Measurements from ENCODE around the gene SLC7A7. TPM values are rescaled to one million over a fixed set of nuclear protein-coding genes. Genes with fewer than 3 reads are reported as not detected.
"Not testable (repeated sequence)": the region's sequence is repeated elsewhere in the genome, so short reads cannot be mapped to it uniquely, and the experiment has no call there.

SLC7A7 gene
- total and polyA plus RNA-seq, 2 of the 13 experiments (the other 11 are each of a cell fraction or from before 2014, with no cell fraction given), result 0.13 to 0.63 TPM

DNA sequence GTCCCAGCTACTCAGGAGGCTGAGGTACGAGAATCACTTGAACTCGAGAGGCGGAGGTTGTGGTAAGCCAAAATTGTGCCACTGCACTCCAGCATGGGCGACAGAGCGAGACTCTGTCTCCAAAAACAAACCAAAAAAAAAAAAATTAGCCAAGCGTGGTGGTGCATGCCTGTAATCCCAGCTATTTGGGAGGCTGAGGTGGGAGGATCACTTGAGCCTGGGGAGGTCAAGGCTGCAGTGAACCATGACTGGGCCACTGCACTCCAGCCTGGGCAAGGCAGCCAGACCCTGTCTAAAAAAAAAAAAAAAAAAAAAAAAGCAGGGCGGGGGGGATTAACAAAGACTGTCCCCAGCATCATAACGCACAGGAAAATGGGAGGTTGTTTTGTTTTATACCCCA, 38.4 kb downstream of the SLC7A7 start:
- intact Hi-C loops (cut with micrococcal nuclease; ENCODE audit: unreplicated experiment), result loop anchor here (1.0 to 2.0 kb wide), 4 partner anchors 42 to 123 kb away; partner anchors contain the start of gene MRPL52
- H3K79me2 ChIP-seq (ENCODE audit: insufficient read depth, low read length); DNase-seq (ENCODE audit: low spot score); H3K36me3 ChIP-seq (replicated peaks in 1 of 2; ENCODE audit: control insufficient read depth in 1 of 2, insufficient read depth in 2 of 2, low read length in 2 of 2); H3K27me3 ChIP-seq (ENCODE audit: control insufficient read depth in 1 of 2, insufficient read depth in 2 of 2, low read length in 2 of 2); H4K20me1 ChIP-seq (ENCODE audit: insufficient read depth, low read length); H2AFZ ChIP-seq (ENCODE audit: low read length); H3K9me3 ChIP-seq (ENCODE audit: low read length); POLR2A ChIA-PET; H3K4me2 ChIP-seq (ENCODE audit: low read depth, low read length); ATAC-seq; BruUV-seq (replicated peaks); H3K4me3 ChIP-seq (replicated peaks in 1 of 3; ENCODE audit: insufficient read depth in 1 of 3, low read depth in 2 of 3, low read length in 3 of 3); H3K9ac ChIP-seq (ENCODE audit: insufficient read depth, low read depth, low read length); FAIRE-seq; H3K27ac ChIP-seq (ENCODE audit: extremely low read length, insufficient read depth, low read length): not testable (repeated sequence)
- in situ Hi-C loops (cut with HindIII; ENCODE audit: extremely low pct_ligation_motif_present, low pct_unique_long_range_greater_than_20kb), result loop anchor here (10.0 kb wide), 1 partner anchor 78 kb away; no protein-coding TSS in a partner anchor
- WGBS (ENCODE audit: low lambda C conversion rate), result 89% methylated on average over 8 of the region's 8 CpGs
- peaks cover 19% of the 10 kb centered on the region for H3K4me1 ChIP-seq (ENCODE audit: insufficient read depth, low read length)
- TF ChIP-seq ZNF350 (CRISPR knock-in tag; IDR thresholded peaks at IDR 0.05; ENCODE audit: borderline replicate concordance, low read depth) (0 out of 2 replicates have a peak, but pooled peaks have one; percentile 21), ZNF33A (CRISPR knock-in tag; IDR thresholded peaks at IDR 0.05; ENCODE audit: borderline replicate concordance) (0 out of 2 replicates have a peak, but pooled peaks have one; percentile 65)
- CTCF ChIA-PET (ENCODE audit: low intra/inter-chr PET ratio, low total read pairs), result interaction anchor here (1.1 to 5.1 kb wide), 7 partner anchors 42 to 220 kb away, joined by 3 to 123 read pairs (median 9); no protein-coding TSS in a partner anchor

DNA sequence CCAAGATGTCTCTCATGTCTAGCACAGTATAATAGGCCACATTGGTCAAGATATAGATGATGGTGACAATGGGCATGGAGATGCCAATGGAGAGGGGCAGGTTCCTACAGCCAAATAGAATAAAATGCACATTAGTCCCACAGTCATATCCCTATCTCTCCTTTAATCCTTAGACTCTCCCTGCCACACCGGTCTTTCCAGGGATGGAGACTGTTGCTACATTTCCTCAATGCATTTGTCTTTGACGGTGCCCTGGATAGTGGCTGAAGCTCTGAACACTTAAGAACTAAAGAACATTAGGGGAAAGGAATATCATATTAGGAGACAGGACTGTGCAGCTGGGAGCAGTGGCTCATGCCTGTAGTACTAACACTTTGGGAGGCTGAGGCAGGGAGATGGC, 39.0 kb downstream of the SLC7A7 start:
- no TSS peak for BruUV-seq (replicated peaks)
- Histone ChIP-seq H3K27me3 (ENCODE audit: control insufficient read depth in 1 of 2, insufficient read depth in 2 of 2, low read length in 2 of 2) (no peaks in the 10 kb centered on the region), H3K4me2 (ENCODE audit: low read depth, low read length) (no peak overlapping the region), H2AFZ (ENCODE audit: low read length) (no peak overlapping the region), H3K4me1 (ENCODE audit: insufficient read depth, low read length) (peaks cover 19% of the 10 kb centered on the region), H4K20me1 (ENCODE audit: insufficient read depth, low read length) (no peaks in the 10 kb centered on the region), H3K4me3 (replicated peaks in 1 of 3; ENCODE audit: insufficient read depth in 1 of 3, low read depth in 2 of 3, low read length in 3 of 3) (no peak overlapping the region), H3K27ac (ENCODE audit: extremely low read length, insufficient read depth, low read length) (no peak overlapping the region), H3K9ac (ENCODE audit: insufficient read depth, low read depth, low read length) (no peak overlapping the region), H3K9me3 (ENCODE audit: low read length) (no peaks in the 10 kb centered on the region), H3K36me3 (replicated peaks in 1 of 2; ENCODE audit: control insufficient read depth in 1 of 2, insufficient read depth in 2 of 2, low read length in 2 of 2) (peaks cover 9 to 10% of the 10 kb centered on the region in 2 experiments), H3K79me2 (ENCODE audit: insufficient read depth, low read length) (no peaks in the 10 kb centered on the region)
- DNase-seq (ENCODE audit: low spot score) (no peak), FAIRE-seq (no peak), ATAC-seq (no peak)
- CTCF ChIA-PET (ENCODE audit: low intra/inter-chr PET ratio, low total read pairs), result interaction anchor here (2.5 to 5.1 kb wide), 2 partner anchors 42 to 77 kb away, joined by 8 to 123 read pairs; no protein-coding TSS in a partner anchor
- WGBS (ENCODE audit: low lambda C conversion rate), result 96% methylated on average over 2 of the region's 2 CpGs
- intact Hi-C loops (cut with micrococcal nuclease; ENCODE audit: unreplicated experiment), result loop anchor here (2.0 kb wide), 1 partner anchor 53 kb away; the partner anchor contains the start of gene MRPL52
- POLR2A ChIA-PET, result interaction anchor here (1.8 kb wide), 1 partner anchor 9 kb away, joined by 4 read pairs; no protein-coding TSS in a partner anchor
- in situ Hi-C loops (cut with HindIII; ENCODE audit: extremely low pct_ligation_motif_present, low pct_unique_long_range_greater_than_20kb), result loop anchor here (10.0 kb wide), 1 partner anchor 79 kb away; no protein-coding TSS in a partner anchor
- no peak for TF ChIP-seq CHCHD3 (CRISPR knock-in tag; IDR thresholded peaks at IDR 0.05)
- no peak for TF ChIP-seq NONO (IDR thresholded peaks at IDR 0.05)
- TF ChIP-seq NONO (CRISPR knock-in tag; conservative IDR thresholded peaks at IDR 0.05), result 0 out of 2 replicates have a peak, but pooled peaks have one; percentile 19
- peak; percentile 39; the same call in 1 of the 2 replicates for TF ChIP-seq ZC3H13 (CRISPR knock-in tag; IDR thresholded peaks at IDR 0.05)
- TF ChIP-seq, protein P1, sequence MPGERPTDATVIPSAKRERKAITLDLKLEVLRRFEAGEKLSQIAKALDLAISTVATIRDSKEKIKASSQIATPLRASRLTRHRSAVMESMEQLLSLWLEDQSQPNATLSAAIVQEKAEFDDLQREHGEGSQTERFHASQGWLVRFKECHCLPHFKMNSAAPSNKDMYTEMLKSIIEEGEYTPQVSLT (CRISPR knock-in tag; IDR thresholded peaks at IDR 0.05; ENCODE audit: borderline replicate concordance, low read depth), result no peak
- 0 out of 2 replicates have a peak, but pooled peaks have one; percentile 45 for TF ChIP-seq ZNF780A (CRISPR knock-in tag; IDR thresholded peaks at IDR 0.05)
- TF ChIP-seq, protein P2, sequence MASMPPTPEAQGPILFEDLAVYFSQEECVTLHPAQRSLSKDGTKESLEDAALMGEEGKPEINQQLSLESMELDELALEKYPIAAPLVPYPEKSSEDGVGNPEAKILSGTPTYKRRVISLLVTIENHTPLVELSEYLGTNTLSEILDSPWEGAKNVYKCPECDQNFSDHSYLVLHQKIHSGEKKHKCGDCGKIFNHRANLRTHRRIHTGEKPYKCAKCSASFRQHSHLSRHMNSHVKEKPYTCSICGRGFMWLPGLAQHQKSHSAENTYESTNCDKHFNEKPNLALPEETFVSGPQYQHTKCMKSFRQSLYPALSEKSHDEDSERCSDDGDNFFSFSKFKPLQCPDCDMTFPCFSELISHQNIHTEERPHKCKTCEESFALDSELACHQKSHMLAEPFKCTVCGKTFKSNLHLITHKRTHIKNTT (CRISPR knock-in tag; IDR thresholded peaks at IDR 0.05), result no peak
- no peak for TF ChIP-seq ZSCAN25 (CRISPR knock-in tag; IDR thresholded peaks at IDR 0.05)
- TF ChIP-seq, protein P3, sequence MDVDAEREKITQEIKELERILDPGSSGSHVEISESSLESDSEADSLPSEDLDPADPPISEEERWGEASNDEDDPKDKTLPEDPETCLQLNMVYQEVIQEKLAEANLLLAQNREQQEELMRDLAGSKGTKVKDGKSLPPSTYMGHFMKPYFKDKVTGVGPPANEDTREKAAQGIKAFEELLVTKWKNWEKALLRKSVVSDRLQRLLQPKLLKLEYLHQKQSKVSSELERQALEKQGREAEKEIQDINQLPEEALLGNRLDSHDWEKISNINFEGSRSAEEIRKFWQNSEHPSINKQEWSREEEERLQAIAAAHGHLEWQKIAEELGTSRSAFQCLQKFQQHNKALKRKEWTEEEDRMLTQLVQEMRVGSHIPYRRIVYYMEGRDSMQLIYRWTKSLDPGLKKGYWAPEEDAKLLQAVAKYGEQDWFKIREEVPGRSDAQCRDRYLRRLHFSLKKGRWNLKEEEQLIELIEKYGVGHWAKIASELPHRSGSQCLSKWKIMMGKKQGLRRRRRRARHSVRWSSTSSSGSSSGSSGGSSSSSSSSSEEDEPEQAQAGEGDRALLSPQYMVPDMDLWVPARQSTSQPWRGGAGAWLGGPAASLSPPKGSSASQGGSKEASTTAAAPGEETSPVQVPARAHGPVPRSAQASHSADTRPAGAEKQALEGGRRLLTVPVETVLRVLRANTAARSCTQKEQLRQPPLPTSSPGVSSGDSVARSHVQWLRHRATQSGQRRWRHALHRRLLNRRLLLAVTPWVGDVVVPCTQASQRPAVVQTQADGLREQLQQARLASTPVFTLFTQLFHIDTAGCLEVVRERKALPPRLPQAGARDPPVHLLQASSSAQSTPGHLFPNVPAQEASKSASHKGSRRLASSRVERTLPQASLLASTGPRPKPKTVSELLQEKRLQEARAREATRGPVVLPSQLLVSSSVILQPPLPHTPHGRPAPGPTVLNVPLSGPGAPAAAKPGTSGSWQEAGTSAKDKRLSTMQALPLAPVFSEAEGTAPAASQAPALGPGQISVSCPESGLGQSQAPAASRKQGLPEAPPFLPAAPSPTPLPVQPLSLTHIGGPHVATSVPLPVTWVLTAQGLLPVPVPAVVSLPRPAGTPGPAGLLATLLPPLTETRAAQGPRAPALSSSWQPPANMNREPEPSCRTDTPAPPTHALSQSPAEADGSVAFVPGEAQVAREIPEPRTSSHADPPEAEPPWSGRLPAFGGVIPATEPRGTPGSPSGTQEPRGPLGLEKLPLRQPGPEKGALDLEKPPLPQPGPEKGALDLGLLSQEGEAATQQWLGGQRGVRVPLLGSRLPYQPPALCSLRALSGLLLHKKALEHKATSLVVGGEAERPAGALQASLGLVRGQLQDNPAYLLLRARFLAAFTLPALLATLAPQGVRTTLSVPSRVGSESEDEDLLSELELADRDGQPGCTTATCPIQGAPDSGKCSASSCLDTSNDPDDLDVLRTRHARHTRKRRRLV (CRISPR knock-in tag; IDR thresholded peaks at IDR 0.05), result no peak

All from HepG2 (cell line).